ENCODE results near the gene FGFRL1. TPM values are rescaled to one million over a fixed set of nuclear protein-coding genes. Genes with fewer than 3 reads are reported as not detected.

The FGFRL1 gene
- total and polyA plus RNA-seq, 2 of the 13 experiments (the other 11 are each of a cell fraction or from before 2014, with no cell fraction given) = 19.1 to 30.6 TPM

DNA sequence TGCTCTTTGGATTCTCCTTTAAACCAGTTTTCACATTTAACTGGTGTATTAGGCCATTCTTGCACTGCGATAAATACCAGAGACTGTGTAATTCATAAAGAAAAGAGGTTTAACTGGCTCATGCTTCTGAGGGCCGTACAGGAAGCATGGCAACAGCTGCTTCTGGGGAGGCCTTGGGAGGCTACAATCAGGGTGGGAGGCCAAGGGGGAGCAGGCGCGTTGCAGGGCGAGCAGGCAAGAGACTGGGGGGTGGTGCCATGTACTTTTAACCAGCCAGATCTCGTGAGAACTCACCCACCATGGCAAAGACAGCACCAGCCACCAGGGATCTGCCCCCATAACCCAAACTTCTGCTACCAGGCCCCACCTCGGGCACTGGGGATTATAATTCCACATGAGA is 63.8 kb downstream of the FGFRL1 start:
- in situ Hi-C loops (cut with HindIII; ENCODE audit: extremely low pct_ligation_motif_present, low pct_unique_long_range_greater_than_20kb) (no loop called here), intact Hi-C loops (cut with micrococcal nuclease; ENCODE audit: unreplicated experiment) (no loop called here)
- POLR2A ChIA-PET = no interaction called here
- DNase-seq (ENCODE audit: low spot score) (no peak), FAIRE-seq (no peak), ATAC-seq (no peak)
- no TSS peak for BruUV-seq (replicated peaks)
- Histone ChIP-seq H3K27me3 (ENCODE audit: control insufficient read depth in 1 of 2, insufficient read depth in 2 of 2, low read length in 2 of 2) (peaks cover 1 to 59% of the 10 kb centered on the region in 2 experiments; a peak in 4 of 5 replicates), H3K9ac (ENCODE audit: insufficient read depth, low read depth, low read length) (no peak overlapping the region), H3K27ac (ENCODE audit: extremely low read length, insufficient read depth, low read length) (no peak overlapping the region), H3K4me1 (ENCODE audit: insufficient read depth, low read length) (peaks cover 11% of the 10 kb centered on the region), H4K20me1 (ENCODE audit: insufficient read depth, low read length) (no peaks in the 10 kb centered on the region), H3K79me2 (ENCODE audit: insufficient read depth, low read length) (no peaks in the 10 kb centered on the region), H3K36me3 (replicated peaks in 1 of 2; ENCODE audit: control insufficient read depth in 1 of 2, insufficient read depth in 2 of 2, low read length in 2 of 2) (no peaks in the 10 kb centered on the region), H3K9me3 (ENCODE audit: low read length) (no peaks in the 10 kb centered on the region), H3K4me3 (replicated peaks in 1 of 3; ENCODE audit: insufficient read depth in 1 of 3, low read depth in 2 of 3, low read length in 3 of 3) (no peak overlapping the region), H2AFZ (ENCODE audit: low read length) (no peak overlapping the region), H3K4me2 (ENCODE audit: low read depth, low read length) (no peak overlapping the region)
- 17% methylated on average over 6 of the region's 7 CpGs for whole genome bisulfite sequencing (ENCODE audit: low lambda C conversion rate)
- CTCF ChIA-PET (ENCODE audit: low intra/inter-chr PET ratio, low total read pairs) = no interaction called here
- TF ChIP-seq MXD4 (CRISPR knock-in tag; IDR thresholded peaks at IDR 0.05) (no peak), ZNF468 (CRISPR knock-in tag; IDR thresholded peaks at IDR 0.05) (no peak), NKX3-1 (CRISPR knock-in tag; IDR thresholded peaks at IDR 0.05) (no peak), KDM2A (CRISPR knock-in tag; IDR thresholded peaks at IDR 0.05; ENCODE audit: borderline replicate concordance, low read depth) (no peak), SRSF4 (IDR thresholded peaks at IDR 0.05; ENCODE audit: low read depth, low read length, poor library complexity, severe bottlenecking) (no peak), NCOR1 (IDR thresholded peaks at IDR 0.05; ENCODE audit: borderline replicate concordance, low read length) (no peak), CBX2 (IDR thresholded peaks at IDR 0.05; ENCODE audit: low read depth, low read length) (no peak), CBX2 (CRISPR knock-in tag; IDR thresholded peaks at IDR 0.05; ENCODE audit: low read depth) (no peak), NPAS2 (CRISPR knock-in tag; IDR thresholded peaks at IDR 0.05; ENCODE audit: borderline replicate concordance) (no peak), ZNF674 (CRISPR knock-in tag; IDR thresholded peaks at IDR 0.05; ENCODE audit: low read depth) (no peak), NR2C2 (CRISPR knock-in tag; IDR thresholded peaks at IDR 0.05; ENCODE audit: borderline replicate concordance) (no peak), ZNF850 (CRISPR knock-in tag; conservative IDR thresholded peaks at IDR 0.05) (no peak), ZNF644 (CRISPR knock-in tag; IDR thresholded peaks at IDR 0.05; ENCODE audit: low read depth) (no peak)
- TF ChIP-seq, protein P1, sequence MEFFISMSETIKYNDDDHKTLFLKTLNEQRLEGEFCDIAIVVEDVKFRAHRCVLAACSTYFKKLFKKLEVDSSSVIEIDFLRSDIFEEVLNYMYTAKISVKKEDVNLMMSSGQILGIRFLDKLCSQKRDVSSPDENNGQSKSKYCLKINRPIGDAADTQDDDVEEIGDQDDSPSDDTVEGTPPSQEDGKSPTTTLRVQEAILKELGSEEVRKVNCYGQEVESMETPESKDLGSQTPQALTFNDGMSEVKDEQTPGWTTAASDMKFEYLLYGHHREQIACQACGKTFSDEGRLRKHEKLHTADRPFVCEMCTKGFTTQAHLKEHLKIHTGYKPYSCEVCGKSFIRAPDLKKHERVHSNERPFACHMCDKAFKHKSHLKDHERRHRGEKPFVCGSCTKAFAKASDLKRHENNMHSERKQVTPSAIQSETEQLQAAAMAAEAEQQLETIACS (CRISPR knock-in tag; IDR thresholded peaks at IDR 0.05) = no peak
- TF ChIP-seq, protein P2, sequence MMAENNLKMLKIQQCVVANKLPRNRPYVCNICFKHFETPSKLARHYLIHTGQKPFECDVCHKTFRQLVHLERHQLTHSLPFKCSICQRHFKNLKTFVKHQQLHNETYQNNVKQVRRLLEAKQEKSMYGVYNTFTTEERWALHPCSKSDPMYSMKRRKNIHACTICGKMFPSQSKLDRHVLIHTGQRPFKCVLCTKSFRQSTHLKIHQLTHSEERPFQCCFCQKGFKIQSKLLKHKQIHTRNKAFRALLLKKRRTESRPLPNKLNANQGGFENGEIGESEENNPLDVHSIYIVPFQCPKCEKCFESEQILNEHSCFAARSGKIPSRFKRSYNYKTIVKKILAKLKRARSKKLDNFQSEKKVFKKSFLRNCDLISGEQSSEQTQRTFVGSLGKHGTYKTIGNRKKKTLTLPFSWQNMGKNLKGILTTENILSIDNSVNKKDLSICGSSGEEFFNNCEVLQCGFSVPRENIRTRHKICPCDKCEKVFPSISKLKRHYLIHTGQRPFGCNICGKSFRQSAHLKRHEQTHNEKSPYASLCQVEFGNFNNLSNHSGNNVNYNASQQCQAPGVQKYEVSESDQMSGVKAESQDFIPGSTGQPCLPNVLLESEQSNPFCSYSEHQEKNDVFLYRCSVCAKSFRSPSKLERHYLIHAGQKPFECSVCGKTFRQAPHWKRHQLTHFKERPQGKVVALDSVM (CRISPR knock-in tag; IDR thresholded peaks at IDR 0.05) = no peak
- TF ChIP-seq, protein P3, sequence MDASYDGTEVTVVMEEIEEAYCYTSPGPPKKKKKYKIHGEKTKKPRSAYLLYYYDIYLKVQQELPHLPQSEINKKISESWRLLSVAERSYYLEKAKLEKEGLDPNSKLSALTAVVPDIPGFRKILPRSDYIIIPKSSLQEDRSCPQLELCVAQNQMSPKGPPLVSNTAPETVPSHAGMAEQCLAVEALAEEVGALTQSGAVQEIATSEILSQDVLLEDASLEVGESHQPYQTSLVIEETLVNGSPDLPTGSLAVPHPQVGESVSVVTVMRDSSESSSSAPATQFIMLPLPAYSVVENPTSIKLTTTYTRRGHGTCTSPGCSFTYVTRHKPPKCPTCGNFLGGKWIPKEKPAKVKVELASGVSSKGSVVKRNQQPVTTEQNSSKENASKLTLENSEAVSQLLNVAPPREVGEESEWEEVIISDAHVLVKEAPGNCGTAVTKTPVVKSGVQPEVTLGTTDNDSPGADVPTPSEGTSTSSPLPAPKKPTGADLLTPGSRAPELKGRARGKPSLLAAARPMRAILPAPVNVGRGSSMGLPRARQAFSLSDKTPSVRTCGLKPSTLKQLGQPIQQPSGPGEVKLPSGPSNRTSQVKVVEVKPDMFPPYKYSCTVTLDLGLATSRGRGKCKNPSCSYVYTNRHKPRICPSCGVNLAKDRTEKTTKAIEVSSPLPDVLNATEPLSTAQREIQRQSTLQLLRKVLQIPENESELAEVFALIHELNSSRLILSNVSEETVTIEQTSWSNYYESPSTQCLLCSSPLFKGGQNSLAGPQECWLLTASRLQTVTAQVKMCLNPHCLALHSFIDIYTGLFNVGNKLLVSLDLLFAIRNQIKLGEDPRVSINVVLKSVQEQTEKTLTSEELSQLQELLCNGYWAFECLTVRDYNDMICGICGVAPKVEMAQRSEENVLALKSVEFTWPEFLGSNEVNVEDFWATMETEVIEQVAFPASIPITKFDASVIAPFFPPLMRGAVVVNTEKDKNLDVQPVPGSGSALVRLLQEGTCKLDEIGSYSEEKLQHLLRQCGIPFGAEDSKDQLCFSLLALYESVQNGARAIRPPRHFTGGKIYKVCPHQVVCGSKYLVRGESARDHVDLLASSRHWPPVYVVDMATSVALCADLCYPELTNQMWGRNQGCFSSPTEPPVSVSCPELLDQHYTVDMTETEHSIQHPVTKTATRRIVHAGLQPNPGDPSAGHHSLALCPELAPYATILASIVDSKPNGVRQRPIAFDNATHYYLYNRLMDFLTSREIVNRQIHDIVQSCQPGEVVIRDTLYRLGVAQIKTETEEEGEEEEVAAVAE (CRISPR knock-in tag; IDR thresholded peaks at IDR 0.05; ENCODE audit: borderline replicate concordance) = no peak
- TF ChIP-seq, protein P4, sequence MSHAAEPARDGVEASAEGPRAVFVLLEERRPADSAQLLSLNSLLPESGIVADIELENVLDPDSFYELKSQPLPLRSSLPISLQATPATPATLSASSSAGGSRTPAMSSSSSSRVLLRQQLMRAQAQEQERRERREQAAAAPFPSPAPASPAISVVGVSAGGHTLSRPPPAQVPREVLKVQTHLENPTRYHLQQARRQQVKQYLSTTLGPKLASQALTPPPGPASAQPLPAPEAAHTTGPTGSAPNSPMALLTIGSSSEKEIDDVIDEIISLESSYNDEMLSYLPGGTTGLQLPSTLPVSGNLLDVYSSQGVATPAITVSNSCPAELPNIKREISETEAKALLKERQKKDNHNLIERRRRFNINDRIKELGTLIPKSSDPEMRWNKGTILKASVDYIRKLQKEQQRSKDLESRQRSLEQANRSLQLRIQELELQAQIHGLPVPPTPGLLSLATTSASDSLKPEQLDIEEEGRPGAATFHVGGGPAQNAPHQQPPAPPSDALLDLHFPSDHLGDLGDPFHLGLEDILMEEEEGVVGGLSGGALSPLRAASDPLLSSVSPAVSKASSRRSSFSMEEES (CRISPR knock-in tag; IDR thresholded peaks at IDR 0.05) = no peak

Data from HepG2 (cell line).